T-helper 1 cell treated with Interleukin-12 subunit alpha and Interleukin-12 subunit beta and Interleukin-4 antibody, amounts not matched to agents 30 μg/mL and 1 μg/mL, for 36 hours (primary cell): ENCODE data around the gene FLNA.

ENCODE experiments used
- H3K27ac Mint-ChIP-seq: one replicate; pipeline ENCODE4 v1.8.0; 2021; ENCODE audit warnings: mild to moderate bottlenecking, mixed read lengths
- H3K27me3 Mint-ChIP-seq: one replicate; pipeline ENCODE4 v1.8.0; 2021; ENCODE audit warnings: low read depth, mixed read lengths
- H3K36me3 Mint-ChIP-seq: one replicate; pipeline ENCODE4 v1.8.0; 2021; ENCODE audit warnings: low read depth, mixed read lengths
- H3K4me1 Mint-ChIP-seq: one replicate; pipeline ENCODE4 v1.8.0; 2021; ENCODE audit warnings: low read depth, mixed read lengths
- H3K4me3 Mint-ChIP-seq: one replicate; pipeline ENCODE4 v1.8.0; 2021; ENCODE audit warnings: mild to moderate bottlenecking, moderate library complexity, mixed read lengths
- H3K9me3 Mint-ChIP-seq: one replicate; pipeline ENCODE4 v1.8.0; 2021; ENCODE audit warnings: mixed read lengths

FLNA gene

DNA sequence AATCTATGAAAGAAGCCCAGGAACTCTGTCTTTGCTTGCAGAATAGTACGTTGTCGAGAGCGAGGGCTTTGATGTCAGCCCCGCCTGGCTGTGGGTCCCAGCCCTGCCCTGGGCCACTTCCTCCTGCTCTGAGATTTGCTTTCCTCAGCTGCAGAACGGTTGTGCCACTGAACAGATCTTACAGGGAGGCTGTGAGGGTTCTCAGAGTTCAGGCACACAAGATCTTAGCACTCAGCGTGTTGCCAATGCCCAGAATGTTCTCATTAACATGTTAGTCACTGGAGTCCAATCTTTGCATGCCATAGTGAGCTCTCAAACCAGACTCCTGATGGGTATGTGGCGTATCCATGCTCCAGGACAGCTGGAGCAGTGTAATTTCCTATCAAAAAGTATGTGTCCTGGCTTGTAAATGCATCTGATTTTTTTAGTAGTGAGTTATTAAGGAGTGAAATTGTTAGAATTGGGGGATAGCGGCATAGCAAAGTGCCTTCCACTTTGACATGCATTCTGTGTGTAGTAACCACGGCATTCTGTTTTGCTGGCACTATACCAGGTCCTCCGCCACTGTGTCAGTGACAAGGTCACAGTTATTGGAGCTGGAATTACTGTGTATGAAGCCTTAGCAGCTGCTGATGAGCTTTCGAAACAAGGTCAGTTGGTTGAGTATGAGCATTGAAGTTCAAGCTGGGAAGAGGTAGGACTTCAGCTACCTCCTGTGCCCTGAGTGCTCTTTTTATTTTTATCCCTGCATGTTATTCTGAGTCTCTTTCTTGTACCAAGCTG is 47.2 kb downstream of the FLNA start:
- H3K9me3 Mint-ChIP-seq: no peaks in the 10 kb centered on the region
- H3K4me3 Mint-ChIP-seq: peak overlapping the region; percentile 50
- H3K27ac Mint-ChIP-seq: peak overlapping the region; percentile 63
- H3K4me1 Mint-ChIP-seq: peaks cover 22% of the 10 kb centered on the region
- no peaks in the 10 kb centered on the region for H3K36me3 Mint-ChIP-seq
- H3K27me3 Mint-ChIP-seq: no peaks in the 10 kb centered on the region

DNA sequence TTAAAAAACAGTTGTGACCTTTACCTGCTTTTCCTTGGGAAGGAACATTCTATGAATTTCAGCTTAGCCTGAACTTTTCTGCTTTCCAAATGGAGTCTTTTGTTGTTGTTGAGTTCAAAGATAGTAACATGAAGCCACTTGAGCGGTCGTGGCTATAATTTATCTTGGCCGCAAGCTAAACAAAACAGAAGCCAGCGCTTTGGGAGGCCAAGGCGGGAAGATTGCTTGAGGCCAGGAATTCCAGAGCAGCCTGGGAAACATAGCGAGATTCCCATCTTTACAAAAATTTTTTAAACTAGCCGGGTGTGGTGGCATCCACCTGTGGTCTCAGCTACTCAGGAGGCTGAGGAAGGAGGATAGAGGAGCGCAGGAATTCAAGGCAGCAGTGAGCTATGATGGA is 48.9 kb downstream of the FLNA start:
- Mint-ChIP-seq H3K27ac (no peak overlapping the region), H3K4me3 (no peak overlapping the region), H3K27me3 (no peaks in the 10 kb centered on the region), H3K36me3 (no peaks in the 10 kb centered on the region), H3K9me3 (no peaks in the 10 kb centered on the region), H3K4me1 (peaks cover 29% of the 10 kb centered on the region)

DNA sequence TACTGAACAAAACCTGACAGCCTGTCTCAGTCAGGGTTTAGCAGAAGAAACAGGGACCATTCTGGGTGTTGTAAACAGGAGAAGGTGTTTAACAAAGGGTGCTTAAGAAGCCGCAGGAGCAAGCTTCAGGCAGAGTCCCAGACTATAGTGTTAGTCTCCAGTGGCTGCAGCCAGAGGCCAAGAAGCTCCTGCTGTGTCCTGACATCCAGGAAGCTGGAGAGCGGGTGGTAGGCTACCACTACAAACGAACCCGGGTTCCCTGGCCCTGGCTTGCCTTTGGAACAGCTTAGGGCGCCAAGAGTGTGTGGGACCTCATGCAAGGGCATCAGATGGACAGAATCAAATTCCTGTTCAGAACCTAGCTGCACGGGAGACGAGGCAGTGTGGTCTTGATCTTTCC is 50.9 kb downstream of the FLNA start:
- Mint-ChIP-seq H3K9me3 (no peaks in the 10 kb centered on the region), H3K27me3 (peaks cover 5% of the 10 kb centered on the region), H3K36me3 (no peaks in the 10 kb centered on the region), H3K27ac (no peak overlapping the region), H3K4me1 (peaks cover 34% of the 10 kb centered on the region), H3K4me3 (no peak overlapping the region)

DNA sequence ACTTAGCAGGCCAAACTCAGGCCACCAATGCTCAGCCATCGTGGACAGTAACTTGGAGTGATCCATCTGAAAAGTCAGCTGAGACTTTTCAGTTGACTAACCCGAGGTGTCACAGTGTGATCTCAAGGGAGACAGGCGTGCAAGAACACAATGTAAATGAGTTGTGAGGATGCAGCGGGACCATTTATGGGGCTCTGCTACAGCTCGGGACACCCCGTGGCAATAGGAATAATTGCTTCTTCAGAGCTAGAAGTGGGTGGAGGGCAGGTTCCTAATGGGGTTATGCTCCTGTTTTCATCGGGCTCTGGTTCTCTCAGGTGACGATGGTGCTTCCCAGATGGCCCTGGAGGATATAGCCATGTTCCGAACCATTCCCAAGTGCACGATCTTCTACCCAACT is 51.5 kb downstream of the FLNA start:
- Mint-ChIP-seq H3K9me3 (no peaks in the 10 kb centered on the region), H3K4me1 (peaks cover 34% of the 10 kb centered on the region), H3K4me3 (no peak overlapping the region), H3K27ac (no peak overlapping the region), H3K36me3 (no peaks in the 10 kb centered on the region), H3K27me3 (peaks cover 5% of the 10 kb centered on the region)

DNA sequence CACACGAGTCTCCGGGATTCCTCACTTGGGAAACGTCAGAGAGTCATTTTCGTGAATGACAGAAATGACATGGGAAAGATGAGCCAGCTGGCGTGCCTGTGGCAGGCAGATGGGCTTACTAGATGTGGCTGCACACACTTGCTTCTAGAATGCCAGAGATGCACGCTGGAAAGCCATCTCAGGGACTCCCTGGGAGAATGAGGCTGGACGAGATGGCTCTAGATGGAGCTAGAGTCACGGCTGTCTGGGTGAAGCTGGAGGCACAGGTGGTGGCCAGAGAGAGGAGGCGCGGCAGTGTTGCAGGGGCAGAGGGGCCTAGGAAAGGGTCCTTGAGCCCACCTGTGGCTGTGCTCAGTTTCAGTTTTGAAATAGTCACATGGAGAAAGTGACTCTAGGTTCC is 52.8 kb downstream of the FLNA start:
- Mint-ChIP-seq H3K36me3 (no peaks in the 10 kb centered on the region), H3K4me3 (no peak overlapping the region), H3K9me3 (no peaks in the 10 kb centered on the region), H3K27ac (no peak overlapping the region), H3K4me1 (peaks cover 26% of the 10 kb centered on the region), H3K27me3 (peaks cover 5% of the 10 kb centered on the region)

DNA sequence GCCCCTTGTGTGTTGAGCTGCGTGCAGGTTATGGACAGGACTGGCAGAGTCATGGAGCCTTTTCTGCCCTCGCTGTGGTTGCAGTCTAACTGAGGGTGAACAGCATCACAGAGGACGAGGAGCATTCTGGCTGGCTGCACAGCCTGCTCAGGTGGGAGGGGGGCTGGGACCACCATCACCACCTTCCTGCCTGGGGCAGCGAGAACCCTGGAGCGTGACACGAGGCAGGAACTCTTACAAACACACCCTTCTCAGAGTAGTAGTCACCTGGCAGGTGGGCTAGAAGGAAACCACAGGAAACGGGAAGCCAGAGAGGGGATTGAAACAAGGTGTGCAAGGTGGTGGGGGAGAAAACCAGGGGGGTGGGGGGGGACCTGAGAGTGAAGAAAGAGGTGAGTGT is 53.3 kb downstream of the FLNA start:
- Mint-ChIP-seq H3K36me3 (no peaks in the 10 kb centered on the region), H3K9me3 (no peaks in the 10 kb centered on the region), H3K27me3 (peaks cover 5% of the 10 kb centered on the region), H3K27ac (no peak overlapping the region), H3K4me3 (no peak overlapping the region), H3K4me1 (peaks cover 21% of the 10 kb centered on the region)

DNA sequence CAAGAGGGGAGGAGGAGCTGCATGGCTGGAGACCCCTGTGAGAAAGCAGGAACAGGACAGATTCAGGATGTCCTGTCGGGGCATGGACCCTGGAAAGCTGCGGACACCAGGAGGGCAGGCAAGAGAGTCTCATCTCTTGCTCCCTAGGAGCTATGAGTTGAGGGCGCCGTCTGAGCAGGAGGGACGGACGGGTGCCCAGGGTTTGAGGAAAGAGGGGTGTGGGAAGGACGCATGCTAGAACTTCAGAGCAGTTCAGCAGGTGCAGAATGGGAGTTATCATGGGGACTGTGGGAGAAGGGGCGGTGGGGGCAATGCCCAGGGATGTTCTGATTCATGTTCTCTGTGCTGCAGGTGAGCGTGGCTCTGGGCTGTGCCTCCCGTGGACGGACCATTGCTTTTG is 54.0 kb downstream of the FLNA start:
- Mint-ChIP-seq H3K27ac (no peak overlapping the region), H3K4me3 (no peak overlapping the region), H3K9me3 (no peaks in the 10 kb centered on the region), H3K36me3 (no peaks in the 10 kb centered on the region), H3K4me1 (peaks cover 19% of the 10 kb centered on the region), H3K27me3 (peaks cover 5% of the 10 kb centered on the region)

DNA sequence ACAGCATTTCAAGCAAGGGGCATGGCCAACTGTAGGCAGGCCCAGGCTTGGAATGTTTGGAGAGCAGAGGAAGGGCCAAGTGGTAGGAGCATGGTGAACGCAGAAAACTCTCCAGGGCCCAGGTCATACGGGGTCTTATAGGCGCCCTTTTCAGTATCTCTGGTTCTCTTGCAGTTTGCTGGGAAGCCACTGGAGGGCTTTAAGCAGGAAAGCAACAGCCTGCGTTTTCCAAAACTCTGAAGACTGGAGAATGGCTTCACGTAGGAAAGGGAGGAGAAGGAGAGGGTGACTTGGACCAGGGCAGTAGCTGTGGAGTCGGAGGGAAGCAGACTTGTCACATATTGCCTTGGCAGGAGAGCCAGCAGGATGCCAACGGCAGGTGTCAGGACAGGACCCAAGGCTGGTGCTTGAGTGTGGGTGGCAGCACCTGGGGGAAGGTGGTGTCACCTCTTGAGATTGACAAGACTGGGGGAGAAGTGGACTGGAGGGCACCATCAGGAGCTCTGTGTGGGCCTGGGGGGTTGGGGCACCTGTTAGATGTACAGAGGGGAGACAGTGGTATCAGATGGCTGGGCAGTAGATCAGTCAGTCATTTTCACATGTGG is 56.9 kb downstream of the FLNA start:
- no peak overlapping the region for H3K27ac Mint-ChIP-seq
- H3K4me3 Mint-ChIP-seq: no peak overlapping the region
- peaks cover 2% of the 10 kb centered on the region for H3K36me3 Mint-ChIP-seq
- H3K4me1 Mint-ChIP-seq: peaks cover 24% of the 10 kb centered on the region
- no peaks in the 10 kb centered on the region for H3K9me3 Mint-ChIP-seq
- H3K27me3 Mint-ChIP-seq: peaks cover 5% of the 10 kb centered on the region

DNA sequence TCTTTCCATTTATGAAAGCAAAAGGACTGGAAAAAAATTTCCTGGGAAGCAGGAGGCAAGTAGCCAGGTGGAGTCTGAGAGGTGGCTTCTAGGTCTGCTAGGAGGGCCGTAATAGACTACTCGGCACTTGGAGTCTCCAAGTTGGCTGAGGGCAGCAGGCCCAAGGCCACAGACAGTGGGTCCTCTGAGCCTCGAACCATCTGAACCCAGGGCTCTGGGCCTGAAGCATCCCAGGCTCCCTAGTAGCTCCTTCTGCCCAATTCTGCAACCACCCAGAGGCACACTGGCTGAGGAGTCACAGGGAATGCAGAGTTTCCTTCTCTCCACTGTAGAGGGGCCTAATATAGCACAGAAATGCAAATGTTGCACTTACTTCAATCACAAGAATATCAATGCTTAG is 59.0 kb downstream of the FLNA start:
- no peaks in the 10 kb centered on the region for H3K9me3 Mint-ChIP-seq
- no peak overlapping the region for H3K4me3 Mint-ChIP-seq
- H3K4me1 Mint-ChIP-seq: peaks cover 23% of the 10 kb centered on the region
- H3K36me3 Mint-ChIP-seq: peaks cover 4% of the 10 kb centered on the region
- H3K27ac Mint-ChIP-seq: no peak overlapping the region
- peaks cover 5% of the 10 kb centered on the region for H3K27me3 Mint-ChIP-seq

DNA sequence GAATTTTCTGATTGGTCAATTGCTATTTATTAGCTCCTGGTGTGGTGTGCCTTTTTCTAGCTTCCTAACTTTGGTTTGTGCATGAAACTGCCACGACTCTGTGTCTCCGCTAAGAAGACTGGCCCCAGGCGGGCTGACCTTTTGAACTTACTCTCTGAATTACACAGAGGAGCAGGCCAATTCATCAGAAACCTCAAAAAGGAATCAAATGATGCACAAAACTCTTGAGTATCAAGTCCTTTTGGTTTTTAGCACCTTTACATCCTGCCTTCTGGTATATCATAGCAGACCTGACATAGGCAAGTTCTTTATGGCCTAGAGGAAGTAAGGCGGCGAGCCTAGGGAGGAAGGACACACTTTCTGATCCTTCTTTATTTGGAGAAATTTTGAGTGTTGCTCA is 61.3 kb downstream of the FLNA start:
- H3K4me1 Mint-ChIP-seq: peaks cover 26% of the 10 kb centered on the region
- H3K4me3 Mint-ChIP-seq: peak overlapping the region; percentile 66
- peak overlapping the region; percentile 91 for H3K27ac Mint-ChIP-seq
- no peaks in the 10 kb centered on the region for H3K9me3 Mint-ChIP-seq
- peaks cover 4% of the 10 kb centered on the region for H3K36me3 Mint-ChIP-seq
- no peaks in the 10 kb centered on the region for H3K27me3 Mint-ChIP-seq

DNA sequence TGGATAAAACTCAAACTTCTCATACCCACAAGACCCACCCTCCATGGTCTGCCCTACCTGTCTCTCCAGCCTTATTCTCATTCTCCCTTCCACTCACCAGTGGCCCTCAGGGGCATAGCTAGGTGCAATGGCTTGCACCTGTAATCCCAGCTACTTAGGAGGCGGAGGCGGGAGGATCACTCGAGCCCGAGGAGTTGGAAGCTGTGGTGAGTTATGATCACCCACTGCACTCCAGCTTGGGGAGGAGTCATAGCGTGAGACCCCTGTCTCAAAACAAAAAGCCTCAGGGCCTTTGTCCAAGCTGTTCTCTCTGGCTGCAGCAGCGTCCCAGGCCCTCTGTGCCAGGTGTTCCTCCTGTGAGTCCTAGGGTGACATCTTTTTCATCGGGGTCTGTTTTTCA is 62.3 kb downstream of the FLNA start:
- Mint-ChIP-seq H3K4me3 (no peak overlapping the region), H3K27ac (no peak overlapping the region), H3K9me3 (no peaks in the 10 kb centered on the region), H3K4me1 (peaks cover 27% of the 10 kb centered on the region), H3K36me3 (peaks cover 4% of the 10 kb centered on the region), H3K27me3 (no peaks in the 10 kb centered on the region)

DNA sequence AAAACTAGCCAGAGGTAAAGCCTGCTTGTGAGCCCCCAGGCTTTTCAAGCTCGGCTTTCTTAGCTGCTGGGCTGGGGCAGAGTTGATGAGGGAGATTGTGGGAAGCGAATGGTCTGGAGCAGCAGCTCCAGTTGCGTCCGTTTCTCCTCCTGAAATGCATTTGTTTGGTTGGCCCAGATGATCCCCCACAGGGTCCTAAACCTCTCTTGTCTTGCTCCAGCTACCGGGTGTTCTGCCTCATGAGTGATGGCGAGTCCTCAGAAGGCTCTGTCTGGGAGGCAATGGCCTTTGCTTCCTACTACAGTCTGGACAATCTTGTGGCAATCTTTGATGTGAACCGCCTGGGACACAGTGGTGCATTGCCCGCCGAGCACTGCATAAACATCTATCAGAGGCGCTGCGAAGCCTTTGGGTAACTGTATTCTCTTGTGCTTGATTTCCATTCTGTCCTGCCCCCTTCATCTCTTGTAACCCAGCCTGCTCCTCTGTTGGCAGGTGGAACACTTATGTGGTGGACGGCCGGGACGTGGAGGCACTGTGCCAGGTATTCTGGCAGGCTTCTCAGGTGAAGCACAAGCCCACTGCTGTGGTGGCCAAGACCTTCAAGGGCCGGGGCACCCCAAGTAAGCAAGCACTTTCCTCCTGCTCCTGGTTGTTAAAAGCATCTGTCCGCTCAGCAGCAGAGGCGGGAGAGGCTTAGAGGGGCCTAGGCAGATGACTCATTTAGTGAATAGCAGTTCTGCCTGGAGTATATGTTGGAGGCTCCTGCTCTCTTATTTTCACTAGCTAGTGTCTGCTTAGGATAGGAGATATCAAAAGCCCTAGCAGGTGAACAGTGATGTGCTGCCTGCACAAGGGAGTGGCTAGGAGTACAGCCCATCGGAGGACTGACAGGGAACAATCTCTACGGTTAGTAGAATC is 63.6 kb downstream of the FLNA start:
- Mint-ChIP-seq H3K36me3 (peaks cover 4% of the 10 kb centered on the region), H3K27me3 (no peaks in the 10 kb centered on the region), H3K9me3 (no peaks in the 10 kb centered on the region), H3K4me3 (no peak overlapping the region), H3K27ac (peak overlapping the region; percentile 36), H3K4me1 (peaks cover 26% of the 10 kb centered on the region)

DNA sequence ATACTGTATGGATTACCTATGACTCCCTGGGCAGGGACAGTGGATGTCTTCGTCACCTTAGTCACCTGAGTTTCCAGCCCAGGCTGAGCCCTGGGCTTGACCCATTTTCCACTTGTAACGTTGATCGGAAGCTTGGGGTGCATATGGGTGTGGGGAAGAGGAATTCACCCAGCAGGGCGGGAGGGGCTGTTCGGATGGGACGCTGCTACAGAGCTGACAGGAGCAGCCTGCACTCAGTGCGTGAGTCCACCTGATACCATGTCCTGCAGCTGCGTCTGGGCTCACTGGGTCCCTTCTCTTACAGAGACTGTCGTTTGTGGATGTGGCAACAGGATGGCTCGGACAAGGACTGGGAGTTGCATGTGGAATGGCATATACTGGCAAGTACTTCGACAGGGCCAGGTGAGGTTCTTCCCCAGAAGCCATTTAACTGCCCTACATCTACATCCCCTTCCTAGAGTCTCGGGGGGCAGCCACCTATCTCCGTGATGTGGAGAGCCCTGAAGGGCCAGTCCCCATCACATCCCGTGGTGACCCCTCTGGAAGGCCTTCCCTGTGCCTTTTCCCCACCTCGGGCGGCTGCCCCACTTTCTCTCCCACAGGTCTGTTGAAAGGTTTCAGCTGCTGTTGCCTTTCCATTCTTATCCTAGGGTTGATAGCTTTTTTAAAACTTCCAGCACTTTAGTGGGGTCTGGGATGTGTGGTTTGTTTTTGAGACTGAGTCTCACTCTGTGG is 65.2 kb downstream of the FLNA start:
- Mint-ChIP-seq H3K36me3 (peaks cover 4% of the 10 kb centered on the region), H3K27ac (no peak overlapping the region), H3K4me3 (no peak overlapping the region), H3K4me1 (peaks cover 28% of the 10 kb centered on the region), H3K27me3 (no peaks in the 10 kb centered on the region), H3K9me3 (no peaks in the 10 kb centered on the region)
